RWPE1 (cell line): ENCODE results near the gene INHBC.

Source experiments
- CTCF ChIA-PET: fragments of 350-600 bp; sonication (Branson Sonifier 250); formaldehyde crosslinking; extraction: SDS; loops from one replicate; lab custom pipeline; 2021; lab: Yijun Ruan, JAX
- POLR2A ChIA-PET: fragments of 400-600 bp; formaldehyde crosslinking; extraction: SDS; loops from one replicate; lab custom pipeline; 2020; ENCODE audit warnings: antibody characterized with exemption; ENCODE audit not compliant: low non-redundant PET; lab: Yijun Ruan, JAX
- DNase-seq: peaks from one replicate; pipeline ENCODE4 v3.0.0; 2012; ENCODE audit warnings: low spot score
- H3K27ac ChIP-seq: fragments of 450-650 bp; 2 replicates; pipeline ENCODE4 v1.5.1; 2017
- TF ChIP-seq, protein P1 (sequence below): fragments of 450-650 bp; conservative IDR thresholded peaks from 2 replicates; pipeline ENCODE4 v1.5.1; 2017; ENCODE audit warnings: low read depth, mild to moderate bottlenecking

Gene INHBC

DNA sequence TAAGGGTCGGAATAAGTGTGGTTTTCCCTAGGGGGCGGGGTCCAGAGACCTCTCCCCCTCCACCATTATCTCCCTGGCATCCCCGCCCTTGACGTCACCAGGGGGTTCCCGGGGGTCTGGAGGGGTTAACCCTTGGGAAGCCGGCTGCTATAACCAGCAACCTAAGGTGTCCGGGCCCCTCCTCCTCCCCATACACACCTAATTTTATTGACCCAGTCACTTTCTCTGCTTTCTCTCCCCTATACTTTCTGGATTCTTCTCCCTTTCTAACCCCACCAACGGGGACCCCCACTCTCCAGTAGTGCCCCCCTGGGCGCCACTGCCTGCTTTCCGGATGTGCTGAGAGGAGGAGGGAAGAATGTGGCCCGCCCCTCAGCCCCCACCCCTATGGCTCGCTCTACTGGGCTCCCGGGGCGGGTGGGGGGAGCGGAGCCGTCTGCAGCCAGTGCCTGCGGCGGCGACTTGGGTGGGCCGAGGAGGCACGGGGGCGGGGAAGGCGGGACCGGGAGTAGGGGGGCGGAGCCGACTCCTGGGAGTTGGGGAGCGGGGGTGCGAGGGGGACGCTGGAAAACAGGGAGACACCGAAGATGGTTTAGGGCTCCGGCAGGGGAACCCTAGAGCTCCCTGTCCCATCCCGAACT, 26.8 kb downstream of the INHBC start:
- peak; percentile 66 for DNase-seq
- TF ChIP-seq, protein P1, sequence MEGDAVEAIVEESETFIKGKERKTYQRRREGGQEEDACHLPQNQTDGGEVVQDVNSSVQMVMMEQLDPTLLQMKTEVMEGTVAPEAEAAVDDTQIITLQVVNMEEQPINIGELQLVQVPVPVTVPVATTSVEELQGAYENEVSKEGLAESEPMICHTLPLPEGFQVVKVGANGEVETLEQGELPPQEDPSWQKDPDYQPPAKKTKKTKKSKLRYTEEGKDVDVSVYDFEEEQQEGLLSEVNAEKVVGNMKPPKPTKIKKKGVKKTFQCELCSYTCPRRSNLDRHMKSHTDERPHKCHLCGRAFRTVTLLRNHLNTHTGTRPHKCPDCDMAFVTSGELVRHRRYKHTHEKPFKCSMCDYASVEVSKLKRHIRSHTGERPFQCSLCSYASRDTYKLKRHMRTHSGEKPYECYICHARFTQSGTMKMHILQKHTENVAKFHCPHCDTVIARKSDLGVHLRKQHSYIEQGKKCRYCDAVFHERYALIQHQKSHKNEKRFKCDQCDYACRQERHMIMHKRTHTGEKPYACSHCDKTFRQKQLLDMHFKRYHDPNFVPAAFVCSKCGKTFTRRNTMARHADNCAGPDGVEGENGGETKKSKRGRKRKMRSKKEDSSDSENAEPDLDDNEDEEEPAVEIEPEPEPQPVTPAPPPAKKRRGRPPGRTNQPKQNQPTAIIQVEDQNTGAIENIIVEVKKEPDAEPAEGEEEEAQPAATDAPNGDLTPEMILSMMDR, result no peak
- ChIA-PET CTCF (interaction anchor here (0.6 to 1.8 kb wide), 2 partner anchors 13 to 443 kb away, joined by 3 to 12 read pairs; no protein-coding TSS in a partner anchor), POLR2A (no interaction called here)
- peak overlapping the region; percentile 97 for H3K27ac ChIP-seq

DNA sequence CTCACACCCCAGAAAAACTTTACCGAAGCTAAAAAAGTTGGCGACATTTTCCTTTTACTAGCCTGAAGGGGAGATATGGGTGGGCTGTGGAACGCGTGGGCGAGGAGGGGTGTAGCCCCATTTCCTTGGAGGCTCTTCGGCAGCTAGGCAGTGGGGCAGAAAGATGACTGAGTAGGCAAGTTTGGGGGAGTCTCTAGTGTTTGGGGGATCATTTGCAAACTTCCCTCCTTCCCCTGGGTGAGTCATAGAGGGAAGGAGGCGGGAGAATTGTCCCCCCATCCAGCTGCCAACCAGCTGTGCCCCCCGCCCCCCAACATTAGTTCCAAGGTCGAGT, 27.3 kb downstream of the INHBC start:
- TF ChIP-seq, protein P1, result no peak
- ChIA-PET CTCF (interaction anchor here (0.6 to 1.8 kb wide), 9 partner anchors 11 to 1392 kb away, joined by 3 to 12 read pairs (median 4); no protein-coding TSS in a partner anchor), POLR2A (no interaction called here)
- H3K27ac ChIP-seq, result peak overlapping the region; percentile 97
- DNase-seq, result peak; percentile 42

DNA sequence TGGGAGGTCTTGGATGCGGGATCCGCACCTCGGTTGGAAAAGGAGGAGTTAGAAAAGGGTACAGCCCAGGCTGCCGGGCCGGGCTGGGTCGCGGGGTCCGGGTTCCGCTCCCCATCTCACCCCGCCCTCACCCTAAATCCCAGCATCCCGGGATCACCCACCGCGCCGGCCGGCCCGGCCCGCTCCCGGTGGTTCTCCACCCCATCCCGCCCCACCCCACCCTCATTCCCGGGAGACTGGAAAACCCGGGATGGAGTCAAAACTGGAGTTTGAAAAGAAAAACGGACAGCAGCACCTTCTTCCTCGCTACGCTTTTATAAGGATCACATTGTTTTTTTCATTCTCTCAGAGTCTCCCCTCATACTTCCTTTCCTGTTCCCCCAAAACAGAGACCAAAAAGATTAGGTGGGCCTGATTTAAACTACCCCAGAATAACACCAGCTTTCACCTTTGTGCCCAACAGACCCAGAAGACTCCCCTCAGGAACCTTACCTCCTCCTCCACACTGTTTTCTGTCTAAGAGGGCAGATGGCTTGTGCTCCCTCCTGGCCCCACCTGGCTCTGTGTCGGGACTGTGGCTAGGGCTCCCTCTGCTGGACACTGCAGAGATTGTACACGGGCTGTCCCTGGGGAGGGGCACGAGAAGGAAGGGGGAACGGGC, 27.8 kb downstream of the INHBC start:
- H3K27ac ChIP-seq, result peak overlapping the region; percentile 97
- ChIA-PET POLR2A (no interaction called here), CTCF (interaction anchor here (0.6 to 1.8 kb wide), 10 partner anchors 11 to 1393 kb away, joined by 3 to 12 read pairs (median 4); no protein-coding TSS in a partner anchor)
- TF ChIP-seq, protein P1, result peak; percentile 95
- DNase-seq, result peak; percentile 94

DNA sequence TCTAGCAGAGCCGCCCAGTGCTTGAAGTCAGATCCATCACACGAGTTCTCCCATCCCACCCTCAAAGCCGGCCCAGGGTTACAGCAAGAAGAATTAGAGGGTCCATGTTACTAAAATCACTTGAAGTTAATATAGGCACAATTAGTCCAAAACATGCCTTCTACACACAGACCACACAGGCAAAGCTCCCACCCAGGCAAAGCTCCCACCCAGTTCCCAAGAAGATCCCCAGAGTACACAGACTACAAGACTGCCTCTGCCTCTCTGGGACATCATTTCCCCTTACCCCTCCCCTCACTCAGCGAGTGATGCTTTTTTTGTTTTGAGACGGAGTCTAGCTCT, 28.3 kb downstream of the INHBC start:
- POLR2A ChIA-PET, result no interaction called here
- peak overlapping the region; percentile 97 for H3K27ac ChIP-seq
- TF ChIP-seq, protein P1, result peak; percentile 33
- DNase-seq, result no peak
- CTCF ChIA-PET, result interaction anchor here (0.6 to 1.8 kb wide), 10 partner anchors 10 to 1409 kb away, joined by 3 to 12 read pairs (median 4); no protein-coding TSS in a partner anchor

DNA sequence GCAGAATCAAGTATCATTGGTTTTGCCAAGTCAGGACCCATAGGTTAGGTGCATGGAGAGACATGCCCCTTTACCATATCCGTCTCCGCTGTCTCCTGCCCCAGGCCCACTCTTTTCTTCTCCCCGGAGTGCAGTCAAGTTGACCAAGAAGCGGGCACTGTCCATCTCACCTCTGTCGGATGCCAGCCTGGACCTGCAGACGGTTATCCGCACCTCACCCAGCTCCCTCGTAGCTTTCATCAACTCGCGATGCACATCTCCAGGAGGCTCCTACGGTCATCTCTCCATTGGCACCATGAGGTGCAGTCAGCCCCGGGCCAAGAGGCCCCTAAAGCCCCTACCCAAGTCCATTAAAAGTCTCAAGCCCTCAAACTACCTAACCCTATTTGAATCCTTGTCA, 30.0 kb downstream of the INHBC start:
- no peak for DNase-seq
- H3K27ac ChIP-seq, result no peak overlapping the region
- ChIA-PET CTCF (no interaction called here), POLR2A (no interaction called here)
- TF ChIP-seq, protein P1, result no peak

DNA sequence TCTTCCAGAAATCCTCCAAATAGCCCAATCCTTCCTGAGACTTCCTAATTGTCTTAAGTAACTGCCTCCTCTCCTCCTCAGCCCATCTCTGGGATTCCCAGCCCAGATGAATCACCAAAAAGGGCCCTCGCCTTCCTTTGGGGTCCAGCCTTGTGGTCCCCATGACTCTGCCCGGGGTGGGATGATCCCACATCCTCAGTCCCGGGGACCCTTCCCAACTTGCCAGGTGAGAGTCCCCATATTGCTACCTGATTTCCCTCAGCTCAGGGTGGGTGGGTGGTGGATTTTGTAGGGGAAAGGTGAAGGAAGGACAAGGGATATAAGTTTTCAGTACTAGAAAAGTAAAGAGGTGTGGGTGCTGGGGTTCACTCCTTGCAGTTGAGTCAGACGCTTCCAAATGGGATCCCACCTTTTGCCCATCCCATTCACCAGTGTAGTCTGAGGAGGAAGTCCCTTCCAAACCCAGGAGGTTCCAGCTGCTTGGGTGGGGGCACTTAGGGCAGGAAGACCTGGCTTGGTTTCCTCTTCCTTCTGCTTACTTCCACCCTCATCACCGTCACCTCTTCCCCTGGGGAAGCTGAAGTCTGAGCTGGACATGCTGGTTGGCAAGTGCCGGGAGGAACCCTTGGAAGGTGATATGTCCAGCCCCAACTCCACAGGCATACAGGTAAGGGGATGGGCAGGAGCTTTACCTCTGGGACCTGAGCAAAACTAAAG, 30.6 kb downstream of the INHBC start:
- ChIA-PET POLR2A (no interaction called here), CTCF (interaction anchor here (0.6 kb wide), 1 partner anchor 9 kb away, joined by 4 read pairs; no protein-coding TSS in a partner anchor)

More for the DNA sequence above, 30.6 kb downstream of the INHBC start:
- no peak overlapping the region for H3K27ac ChIP-seq
- DNase-seq, result no peak
- TF ChIP-seq, protein P1, result no peak
